DOHH2 (cell line): ENCODE measurements around the gene KDSR.

Experiments used
- H3F3A ChIP-seq: fragments of 200-600 bp; sonication (generic), shearing (Covaris generic); 2 replicates; pipeline ENCODE4 v1.6.0; 2016; ENCODE audit warnings: antibody characterized with exemption, mild to moderate bottlenecking; ENCODE audit not compliant: control insufficient read depth, insufficient read depth
- H3K27ac ChIP-seq: fragments of 200-600 bp; sonication (generic); 2 replicates; pipeline ENCODE4 v1.5.1; 2014; ENCODE audit warnings: low read depth, mild to moderate bottlenecking, low read length, moderate library complexity
- H3K27me3 ChIP-seq: fragments of 200-600 bp; sonication (generic); 2 replicates; pipeline ENCODE4 v1.6.1; 2014; ENCODE audit warnings: mild to moderate bottlenecking, low read length, mixed read lengths; ENCODE audit not compliant: control insufficient read depth
- H3K36me3 ChIP-seq: fragments of 200-600 bp; sonication (generic); 2 replicates; pipeline ENCODE4 v1.6.1; 2014; ENCODE audit warnings: mild to moderate bottlenecking, low read length, moderate library complexity, mixed read lengths; ENCODE audit not compliant: control insufficient read depth
- H3K4me1 ChIP-seq: fragments of 200-600 bp; sonication (generic); 2 replicates; pipeline ENCODE4 v1.6.1; 2014; ENCODE audit warnings: mild to moderate bottlenecking, low read length, mixed read lengths; ENCODE audit not compliant: control insufficient read depth
- H3K4me2 ChIP-seq: fragments of 200-600 bp; sonication (generic); 2 replicates; pipeline ENCODE4 v1.6.0; 2014; ENCODE audit warnings: mild to moderate bottlenecking, low read length, moderate library complexity
- H3K4me3 ChIP-seq: fragments of 200-600 bp; sonication (generic); 2 replicates; pipeline ENCODE4 v1.5.1; 2014; ENCODE audit warnings: mild to moderate bottlenecking, low read length, mixed read lengths
- H3K79me2 ChIP-seq: fragments of 200-600 bp; sonication (generic); 2 replicates; pipeline ENCODE4 v1.6.1; 2014; ENCODE audit warnings: mild to moderate bottlenecking, low read length, mixed read lengths; ENCODE audit not compliant: control insufficient read depth
- H3K9me2 ChIP-seq: fragments of 200-600 bp; sonication (generic); replicated peaks from 2 replicates; pipeline ENCODE4 v1.6.1; 2014; ENCODE audit warnings: mild to moderate bottlenecking, low read length, mixed read lengths; ENCODE audit not compliant: control insufficient read depth
- H3K9me3 ChIP-seq: fragments of 200-600 bp; sonication (generic); 2 replicates; pipeline ENCODE4 v1.6.1; 2014; ENCODE audit warnings: antibody characterized with exemption, low read length, mixed read lengths; ENCODE audit not compliant: control insufficient read depth, insufficient read depth
- H4K20me1 ChIP-seq: fragments of 200-600 bp; sonication (generic); 2 replicates; pipeline ENCODE4 v1.6.0; 2014; ENCODE audit warnings: low read depth, mild to moderate bottlenecking, antibody characterized with exemption, low read length, moderate library complexity; ENCODE audit not compliant: control insufficient read depth, insufficient read depth
- EZH2phosphoT487 ChIP-seq: fragments of 200-600 bp; sonication (generic); IDR thresholded peaks from 2 replicates; pipeline ENCODE4 v1.6.1; 2017; ENCODE audit warnings: borderline replicate concordance, mild to moderate bottlenecking, antibody characterized with exemption, low read length, moderate library complexity, mixed read lengths
- TF ChIP-seq, protein P1 (sequence below): fragments of 200-600 bp; sonication (generic); IDR thresholded peaks from one replicate; pipeline ENCODE4 v1.5.1; 2014; ENCODE audit warnings: antibody characterized with exemption, mild to moderate bottlenecking, low read depth, low read length; ENCODE audit not compliant: poor library complexity, severe bottlenecking

Gene KDSR

GRCh38 chr18:63322908-63323634 lies 43.9 kb downstream of the KDSR start:
- Histone ChIP-seq H3K79me2 (peaks cover 24% of the 10 kb centered on the region), H3K9me3 (no peaks in the 10 kb centered on the region), H3K4me2 (peak overlapping the region; percentile 72), H3K4me1 (peaks cover 33% of the 10 kb centered on the region), H4K20me1 (no peaks in the 10 kb centered on the region), H3F3A (peaks cover 11% of the 10 kb centered on the region), H3K27me3 (peaks cover 12% of the 10 kb centered on the region), H3K4me3 (peak overlapping the region; percentile 19; the same call in 1 of the 2 replicates), H3K27ac (peak overlapping the region; percentile 81; the same call in 1 of the 2 replicates), H3K9me2 (no peaks in the 10 kb centered on the region), H3K36me3 (peaks cover 16% of the 10 kb centered on the region)
- TF ChIP-seq, protein P1, sequence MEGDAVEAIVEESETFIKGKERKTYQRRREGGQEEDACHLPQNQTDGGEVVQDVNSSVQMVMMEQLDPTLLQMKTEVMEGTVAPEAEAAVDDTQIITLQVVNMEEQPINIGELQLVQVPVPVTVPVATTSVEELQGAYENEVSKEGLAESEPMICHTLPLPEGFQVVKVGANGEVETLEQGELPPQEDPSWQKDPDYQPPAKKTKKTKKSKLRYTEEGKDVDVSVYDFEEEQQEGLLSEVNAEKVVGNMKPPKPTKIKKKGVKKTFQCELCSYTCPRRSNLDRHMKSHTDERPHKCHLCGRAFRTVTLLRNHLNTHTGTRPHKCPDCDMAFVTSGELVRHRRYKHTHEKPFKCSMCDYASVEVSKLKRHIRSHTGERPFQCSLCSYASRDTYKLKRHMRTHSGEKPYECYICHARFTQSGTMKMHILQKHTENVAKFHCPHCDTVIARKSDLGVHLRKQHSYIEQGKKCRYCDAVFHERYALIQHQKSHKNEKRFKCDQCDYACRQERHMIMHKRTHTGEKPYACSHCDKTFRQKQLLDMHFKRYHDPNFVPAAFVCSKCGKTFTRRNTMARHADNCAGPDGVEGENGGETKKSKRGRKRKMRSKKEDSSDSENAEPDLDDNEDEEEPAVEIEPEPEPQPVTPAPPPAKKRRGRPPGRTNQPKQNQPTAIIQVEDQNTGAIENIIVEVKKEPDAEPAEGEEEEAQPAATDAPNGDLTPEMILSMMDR, result peak; percentile 81
- TF ChIP-seq EZH2phosphoT487, result no peak

GRCh38 chr18:63322206-63322605 lies 44.8 kb downstream of the KDSR start:
- TF ChIP-seq, protein P1, result no peak
- no peak for TF ChIP-seq EZH2phosphoT487
- Histone ChIP-seq H3K27me3 (peaks cover 20% of the 10 kb centered on the region), H3K4me1 (peaks cover 33% of the 10 kb centered on the region), H4K20me1 (peaks cover 5% of the 10 kb centered on the region; the same call in 1 of the 2 replicates), H3K79me2 (peaks cover 33% of the 10 kb centered on the region), H3F3A (peaks cover 14% of the 10 kb centered on the region), H3K4me2 (peak overlapping the region; percentile 72), H3K4me3 (peak overlapping the region; percentile 82; the same call in 1 of the 2 replicates), H3K27ac (peak overlapping the region; percentile 81), H3K9me3 (no peaks in the 10 kb centered on the region), H3K9me2 (no peaks in the 10 kb centered on the region), H3K36me3 (peaks cover 24% of the 10 kb centered on the region)

- Histone ChIP-seq H3F3A (peaks cover 16% of the 10 kb centered on the region), H3K4me3 (peak overlapping the region; percentile 82), H3K36me3 (peaks cover 34% of the 10 kb centered on the region), H3K9me2 (no peaks in the 10 kb centered on the region), H3K79me2 (peaks cover 42% of the 10 kb centered on the region), H3K27ac (peak overlapping the region; percentile 81), H3K27me3 (peaks cover 25% of the 10 kb centered on the region), H4K20me1 (peaks cover 10% of the 10 kb centered on the region; the same call in 1 of the 2 replicates), H3K4me1 (peaks cover 33% of the 10 kb centered on the region), H3K4me2 (peak overlapping the region; percentile 72), H3K9me3 (no peaks in the 10 kb centered on the region)
- TF ChIP-seq, protein P1, result no peak
- TF ChIP-seq EZH2phosphoT487, result no peak
Observed at GRCh38 chr18:63321291-63321690, 45.7 kb downstream of the KDSR start.
